Mesenchymal stem cell (in vitro differentiated cells and primary cell): ENCODE data around the gene ZBED4.

ENCODE experiments used
- DNase-seq: peaks from one replicate; pipeline ENCODE4 v3.0.0-alpha.2; 2013
- H2AFZ ChIP-seq: one replicate; pipeline ENCODE4 v1.6.1; 2013; ENCODE audit warnings: low read depth, mild to moderate bottlenecking, control low read depth, inconsistent platforms, low read length, moderate library complexity
- H2AK5ac ChIP-seq: 2 replicates; pipeline ENCODE4 v1.6.1; 2013; ENCODE audit warnings: low read length, moderate library complexity, mild to moderate bottlenecking, inconsistent platforms; ENCODE audit not compliant: severe bottlenecking
- H2BK120ac ChIP-seq: one replicate; pipeline ENCODE4 v1.6.1; 2013; ENCODE audit warnings: low read depth, mild to moderate bottlenecking, inconsistent platforms, low read length, moderate library complexity
- H2BK12ac ChIP-seq, 2 experiments: one replicate each; pipeline ENCODE4 v1.6.1; 2013; ENCODE audit warnings: inconsistent platforms in 2 of 2, low read length in 2 of 2, mild to moderate bottlenecking in 2 of 2, moderate library complexity in 2 of 2, control low read depth in 1 of 2
- H2BK15ac ChIP-seq: one replicate; pipeline ENCODE4 v1.6.1; 2013; ENCODE audit warnings: mild to moderate bottlenecking, low read depth, inconsistent platforms; ENCODE audit not compliant: poor library complexity, severe bottlenecking
- H2BK5ac ChIP-seq: 2 replicates; pipeline ENCODE4 v1.6.1; 2013; ENCODE audit warnings: low read depth, mild to moderate bottlenecking, low read length, control low read depth, inconsistent platforms; ENCODE audit not compliant: poor library complexity, severe bottlenecking
- H3K14ac ChIP-seq, 2 experiments: one replicate each; pipeline ENCODE4 v1.6.1; 2013; ENCODE audit warnings: inconsistent platforms in 2 of 2, low read length in 2 of 2, control low read depth in 1 of 2, mild to moderate bottlenecking in 1 of 2, moderate library complexity in 1 of 2
- H3K18ac ChIP-seq, 2 experiments: one replicate each; pipeline ENCODE4 v1.6.1; 2013; ENCODE audit warnings: inconsistent platforms in 2 of 2, low read length in 2 of 2, control low read depth in 1 of 2, low read depth in 1 of 2, mild to moderate bottlenecking in 1 of 2
- H3K23ac ChIP-seq, 2 experiments: one replicate each; pipeline ENCODE4 v1.6.1; 2013; ENCODE audit warnings: inconsistent platforms in 2 of 2, low read length in 2 of 2, mild to moderate bottlenecking in 2 of 2, moderate library complexity in 2 of 2, control low read depth in 1 of 2
- H3K27ac ChIP-seq: 2 replicates; pipeline ENCODE4 v1.5.1; 2013; ENCODE audit warnings: mild to moderate bottlenecking, moderate library complexity, low read length, control low read depth, inconsistent platforms; ENCODE audit not compliant: poor library complexity, severe bottlenecking
- H3K27me3 ChIP-seq, 2 experiments: 2 replicates each; pipeline versions ENCODE4 v1.6.1 to v1.7.0; 2013; ENCODE audit warnings: low read length in 2 of 2, mild to moderate bottlenecking in 2 of 2, moderate library complexity in 2 of 2, control low read depth in 1 of 2, inconsistent platforms in 1 of 2; ENCODE audit not compliant: control insufficient read depth in 1 of 2, insufficient read depth in 1 of 2
- H3K36me3 ChIP-seq, 2 experiments: 2 replicates each; pipeline versions ENCODE4 v1.6.1 to v1.7.0; 2013; ENCODE audit warnings: low read length in 2 of 2, control low read depth in 1 of 2, inconsistent platforms in 1 of 2, low read depth in 1 of 2, mild to moderate bottlenecking in 1 of 2; ENCODE audit not compliant: insufficient read depth in 2 of 2, control insufficient read depth in 1 of 2
- H3K4ac ChIP-seq, 2 experiments: one replicate each; pipeline ENCODE4 v1.6.1; 2013; ENCODE audit warnings: inconsistent platforms in 2 of 2, low read length in 2 of 2, mild to moderate bottlenecking in 2 of 2, moderate library complexity in 2 of 2, control low read depth in 1 of 2, low read depth in 1 of 2
- H3K4me1 ChIP-seq: 2 replicates; pipeline ENCODE4 v1.6.1; 2013; ENCODE audit warnings: low read depth, low read length, control low read depth; ENCODE audit not compliant: control insufficient read depth, insufficient read depth
- H3K4me2 ChIP-seq: 2 replicates; pipeline ENCODE4 v1.6.1; 2013; ENCODE audit warnings: low read length, mild to moderate bottlenecking, inconsistent platforms; ENCODE audit not compliant: poor library complexity, severe bottlenecking
- H3K4me3 ChIP-seq, 2 experiments: 2 replicates each; pipeline versions ENCODE4 v1.5.1 to v1.7.0; 2013; ENCODE audit warnings: low read length in 2 of 2, mild to moderate bottlenecking in 2 of 2, control low read depth in 1 of 2, low read depth in 1 of 2; ENCODE audit not compliant: insufficient read depth in 1 of 2
- H3K79me1 ChIP-seq: replicated peaks from 2 replicates; pipeline ENCODE4 v1.6.1; 2013; ENCODE audit warnings: mild to moderate bottlenecking, control low read depth, low read length, inconsistent platforms; ENCODE audit not compliant: poor library complexity, severe bottlenecking
- H3K9ac ChIP-seq: 2 replicates; pipeline ENCODE4 v1.7.0; 2013; ENCODE audit warnings: mild to moderate bottlenecking, low read length, moderate library complexity
- H3K9me3 ChIP-seq: 2 replicates; pipeline ENCODE4 v1.7.0; 2013; ENCODE audit warnings: mild to moderate bottlenecking, low read length; ENCODE audit not compliant: control insufficient read depth
- H4K8ac ChIP-seq: one replicate; pipeline ENCODE4 v1.6.1; 2013; ENCODE audit warnings: inconsistent platforms, mild to moderate bottlenecking, low read length, moderate library complexity
- H4K91ac ChIP-seq: one replicate; pipeline ENCODE4 v1.6.1; 2013; ENCODE audit warnings: mild to moderate bottlenecking, low read length, inconsistent platforms
- WGBS: methylation state at CpG from one replicate; pipeline ENCODE4 v1.1.7; 2013; ENCODE audit warnings: mixed read lengths; 5-methylcytosine and 5-hydroxymethylcytosine counted together

Gene ZBED4

DNA sequence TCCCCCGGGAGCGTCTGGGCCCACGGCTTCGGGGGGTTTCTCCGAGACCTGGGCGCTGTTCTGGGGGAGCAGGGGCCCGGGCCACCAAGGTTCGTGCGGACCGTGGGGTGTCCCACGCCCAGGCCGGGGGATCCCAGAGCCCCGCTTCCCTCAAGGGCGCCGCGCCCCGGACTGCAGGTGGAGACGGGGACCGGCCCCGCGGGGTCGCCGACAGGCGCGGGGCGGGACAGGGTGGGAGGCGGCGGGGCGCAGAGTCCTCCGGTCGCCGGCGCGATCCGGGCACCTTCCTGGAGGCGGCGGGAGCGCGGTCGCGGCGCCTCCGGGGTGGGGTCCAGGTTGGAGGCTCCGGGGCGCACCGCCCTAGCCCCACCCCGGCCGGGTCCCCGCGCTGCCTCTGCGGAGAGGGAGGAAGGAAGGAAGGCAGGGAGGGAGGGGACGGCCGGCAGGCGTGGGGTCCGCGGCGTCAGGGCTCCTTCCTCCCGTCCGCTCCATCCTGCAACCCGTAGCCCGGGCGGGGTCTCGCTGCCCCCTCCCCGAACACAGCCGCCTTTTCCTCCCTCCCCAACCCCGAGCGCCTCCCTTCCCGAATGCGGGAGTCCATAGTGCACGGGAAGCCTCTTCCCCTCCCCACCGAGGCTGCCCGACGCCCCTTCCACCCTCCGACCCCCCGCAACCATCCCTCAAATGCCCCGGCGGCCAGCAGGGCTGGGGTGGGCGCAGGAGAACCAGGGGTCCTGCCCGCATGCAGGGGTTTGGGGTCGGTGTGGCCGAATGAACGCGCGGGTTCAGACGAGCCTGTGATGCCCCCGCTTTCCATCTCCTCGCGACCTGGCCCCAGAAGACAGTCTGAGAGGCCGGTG, 4.3 kb upstream of the ZBED4 start:
- H3K9ac ChIP-seq = no peak overlapping the region
- H3K9me3 ChIP-seq = no peaks in the 10 kb centered on the region
- H3K27me3 ChIP-seq = peaks cover 47 to 59% of the 10 kb centered on the region in 2 experiments
- H3K27ac ChIP-seq = no peak overlapping the region
- no peak overlapping the region for H3K18ac ChIP-seq
- H2AFZ ChIP-seq = no peak overlapping the region
- H2BK5ac ChIP-seq = no peak overlapping the region
- H4K8ac ChIP-seq = no peak overlapping the region
- no peak overlapping the region for H3K4me3 ChIP-seq
- no peak overlapping the region for H2BK15ac ChIP-seq
- H4K91ac ChIP-seq = no peak overlapping the region
- no peak overlapping the region for H3K4ac ChIP-seq
- no peak overlapping the region for H2AK5ac ChIP-seq
- H3K79me1 ChIP-seq = no peaks in the 10 kb centered on the region
- DNase-seq = no peak
- WGBS = 8% methylated on average over 43 of the region's 89 CpGs
- no peak overlapping the region for H3K14ac ChIP-seq
- H3K23ac ChIP-seq = peak overlapping the region in 1 of 2 experiments; percentile 34
- no peaks in the 10 kb centered on the region for H3K36me3 ChIP-seq
- peak overlapping the region; percentile 81 for H3K4me2 ChIP-seq
- no peak overlapping the region for H2BK120ac ChIP-seq
- H2BK12ac ChIP-seq = no peak overlapping the region
- H3K4me1 ChIP-seq = peaks cover 23% of the 10 kb centered on the region

DNA sequence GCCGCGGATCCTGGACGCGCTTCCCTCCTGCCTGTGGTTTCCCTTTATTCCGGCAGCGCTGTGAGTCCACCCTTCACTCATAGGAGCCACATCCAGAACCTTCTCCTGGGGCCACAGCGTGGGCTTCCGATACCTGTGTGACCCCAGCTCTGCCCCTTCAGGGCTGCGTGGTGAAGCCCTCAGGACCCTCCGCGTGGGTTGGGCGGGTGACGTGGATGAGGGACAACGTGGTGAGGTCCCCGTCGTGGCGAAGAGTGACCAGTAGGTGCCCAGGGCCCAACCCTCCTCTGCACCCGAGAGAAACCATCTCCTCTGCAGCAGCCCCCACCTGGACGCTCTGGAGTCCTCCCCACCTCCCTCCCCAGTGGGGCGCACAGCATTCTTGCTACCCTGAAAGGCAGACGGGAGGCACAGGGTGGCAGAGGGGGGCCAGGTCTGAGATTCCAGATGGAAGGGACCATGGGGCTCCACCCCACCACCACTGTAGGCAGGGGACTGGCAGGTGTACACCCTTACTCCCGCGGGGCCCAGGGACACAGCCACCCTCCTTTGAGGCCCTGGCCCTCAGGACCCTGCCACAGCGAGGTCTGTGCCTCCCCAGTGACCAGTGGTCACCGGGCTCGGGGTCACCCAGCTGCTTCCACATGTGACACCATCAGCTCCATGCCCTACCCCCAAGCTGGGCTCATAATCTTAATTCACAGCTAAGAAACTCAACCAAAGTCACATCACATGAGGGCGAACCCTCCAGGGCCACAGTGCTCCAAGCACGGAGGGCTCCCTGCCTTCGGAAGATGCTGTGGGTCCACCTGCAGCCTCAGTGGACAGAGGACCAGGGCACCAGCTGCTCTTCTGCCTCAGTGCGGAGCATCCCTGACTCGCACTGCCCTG, 3.4 kb upstream of the ZBED4 start:
- H2BK12ac ChIP-seq = no peak overlapping the region
- no peak overlapping the region for H3K9ac ChIP-seq
- no peak overlapping the region for H3K4ac ChIP-seq
- H2BK15ac ChIP-seq = no peak overlapping the region
- no peak overlapping the region for H3K27ac ChIP-seq
- no peaks in the 10 kb centered on the region for H3K9me3 ChIP-seq
- no peaks in the 10 kb centered on the region for H3K36me3 ChIP-seq
- H4K8ac ChIP-seq = no peak overlapping the region
- H2AFZ ChIP-seq = no peak overlapping the region
- peaks cover 21% of the 10 kb centered on the region for H3K4me1 ChIP-seq
- H2BK5ac ChIP-seq = no peak overlapping the region
- H2BK120ac ChIP-seq = no peak overlapping the region
- H3K23ac ChIP-seq = peak overlapping the region in 1 of 2 experiments; percentile 34
- no peak overlapping the region for H2AK5ac ChIP-seq
- H3K18ac ChIP-seq = no peak overlapping the region
- no peaks in the 10 kb centered on the region for H3K79me1 ChIP-seq
- no peak overlapping the region for H3K4me3 ChIP-seq
- H3K14ac ChIP-seq = no peak overlapping the region
- peaks cover 38 to 51% of the 10 kb centered on the region in 2 experiments for H3K27me3 ChIP-seq
- H3K4me2 ChIP-seq = peak overlapping the region; percentile 81
- H4K91ac ChIP-seq = no peak overlapping the region
- WGBS = 52% methylated on average over 26 of the region's 31 CpGs
- DNase-seq = no peak

DNA sequence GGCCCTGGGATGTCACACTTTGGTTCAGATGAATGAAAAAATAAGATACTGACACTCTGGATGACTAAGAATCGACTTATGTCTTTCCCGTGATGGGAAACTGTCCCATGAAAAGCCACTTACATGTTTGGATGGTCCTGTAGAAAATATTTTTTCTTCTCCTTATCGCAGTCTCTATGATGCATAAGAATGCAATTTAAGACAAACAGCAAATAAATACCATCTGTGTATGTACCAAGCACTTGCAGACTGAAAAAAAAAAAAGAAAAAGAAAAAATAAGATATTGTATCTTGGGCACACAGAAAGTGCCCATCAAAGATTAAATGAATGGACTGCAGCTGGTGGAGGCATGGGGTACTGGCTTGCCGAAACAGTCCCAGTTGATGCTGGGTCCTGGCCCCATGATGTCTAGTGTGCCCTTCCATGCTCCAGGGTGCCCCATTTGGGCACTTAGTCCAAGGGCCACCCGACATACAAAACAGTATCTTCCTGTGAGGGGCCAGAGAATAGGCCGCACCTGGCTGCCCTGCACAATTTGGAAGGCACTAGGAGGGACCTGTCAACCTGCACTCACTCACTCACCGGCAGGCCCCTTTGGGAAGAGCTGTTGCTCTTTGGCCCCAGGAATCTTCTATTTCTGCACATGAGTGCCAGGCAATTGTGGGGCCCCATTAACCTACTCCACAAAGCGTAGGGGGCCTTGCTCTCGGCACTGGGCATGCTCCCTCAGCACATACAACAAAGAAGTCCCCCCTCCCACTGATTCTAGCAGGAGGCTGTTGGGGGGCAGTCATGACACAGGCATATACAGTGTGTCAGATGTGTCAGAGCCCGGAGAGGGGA, 2.5 kb upstream of the ZBED4 start:
- Histone ChIP-seq H3K9me3 (no peaks in the 10 kb centered on the region), H2BK120ac (no peak overlapping the region), H4K91ac (no peak overlapping the region), H3K27me3 (peaks cover 29 to 42% of the 10 kb centered on the region in 2 experiments), H3K4ac (no peak overlapping the region), H2AFZ (no peak overlapping the region), H3K18ac (no peak overlapping the region), H3K23ac (no peak overlapping the region), H3K79me1 (no peaks in the 10 kb centered on the region), H3K14ac (no peak overlapping the region), H3K4me2 (no peak overlapping the region), H2BK5ac (no peak overlapping the region), H2BK12ac (no peak overlapping the region), H4K8ac (no peak overlapping the region), H3K36me3 (no peaks in the 10 kb centered on the region), H3K4me1 (peaks cover 26% of the 10 kb centered on the region), H2AK5ac (no peak overlapping the region), H3K4me3 (no peak overlapping the region), H2BK15ac (no peak overlapping the region), H3K9ac (no peak overlapping the region), H3K27ac (no peak overlapping the region)
- no peak for DNase-seq
- WGBS = 67% methylated on average over 7 of the region's 10 CpGs
